GM18498 (cell line): ENCODE measurements around the gene HRAS.
A peak's percentile ranks its signal among the peaks of the same experiment; 100 is the strongest.

Experiments used
- ATAC-seq: cut with Tn5 transposase; IDR thresholded peaks from one replicate; pipeline ENCODE4 v1.9.1; 2021; ENCODE audit warnings: mild to moderate bottlenecking, moderate library complexity; ENCODE audit not compliant: unreplicated experiment

HRAS gene

GRCh38 chr11:567629-568292 is 32.4 kb upstream of the HRAS start:
- ATAC-seq: no peak

GRCh38 chr11:567011-567628 is 31.7 kb upstream of the HRAS start:
- ATAC-seq: no peak

- no peak for ATAC-seq
These were observed 30.6 kb upstream of the HRAS start for GRCh38 chr11:565921-566509.

GRCh38 chr11:563812-564578 is 28.6 kb upstream of the HRAS start:
- ATAC-seq: no peak

- no peak for ATAC-seq
These were observed 27.9 kb upstream of the HRAS start for GRCh38 chr11:563066-563811.

GRCh38 chr11:562046-562645 is 26.8 kb upstream of the HRAS start:
- no peak for ATAC-seq

GRCh38 chr11:561148-562003 is 26.0 kb upstream of the HRAS start:
- ATAC-seq: peak; percentile 15

GRCh38 chr11:560305-561147 is 25.1 kb upstream of the HRAS start, which contains the start of the genes LMNTD2 and RASSF7:
Gene LMNTD2 (minus strand): TSS chr11:560738. CDS start chr11:560716, 22 bp downstream.
Gene RASSF7 (plus strand): TSS chr11:560970. CDS start chr11:561769, 799 bp downstream.
- peak; percentile 81 for ATAC-seq

- no peak for ATAC-seq
These were observed 24.4 kb upstream of the HRAS start for GRCh38 chr11:559712-560304.

- no peak for ATAC-seq
These were observed 23.7 kb upstream of the HRAS start for GRCh38 chr11:559020-559620.

- no peak for ATAC-seq
These were observed 23.1 kb upstream of the HRAS start for GRCh38 chr11:558503-558902.

- no peak for ATAC-seq
These were observed 22.2 kb upstream of the HRAS start for GRCh38 chr11:557328-558132.

GRCh38 chr11:556662-557256 is 21.4 kb upstream of the HRAS start:
- ATAC-seq: no peak

- ATAC-seq: no peak
These were observed 20.6 kb upstream of the HRAS start for GRCh38 chr11:555780-556661.

- ATAC-seq: no peak
These were observed 19.9 kb upstream of the HRAS start for GRCh38 chr11:555227-555779.
